Hematopoietic multipotent progenitor cell treated with erythropoietin and hydrocortisone succinate and interleukin-3 and kit ligand, for 6 days (in vitro differentiated cells): Measurements from ENCODE around the gene KDM3B.
"Not testable (repeated sequence)": the region's sequence is repeated elsewhere in the genome, so short reads cannot be mapped to it uniquely, and the experiment has no call there.

Source experiments
- DNase-seq: peaks from one replicate; pipeline ENCODE4 v3.0.0-alpha.2; 2015

The KDM3B gene

DNA sequence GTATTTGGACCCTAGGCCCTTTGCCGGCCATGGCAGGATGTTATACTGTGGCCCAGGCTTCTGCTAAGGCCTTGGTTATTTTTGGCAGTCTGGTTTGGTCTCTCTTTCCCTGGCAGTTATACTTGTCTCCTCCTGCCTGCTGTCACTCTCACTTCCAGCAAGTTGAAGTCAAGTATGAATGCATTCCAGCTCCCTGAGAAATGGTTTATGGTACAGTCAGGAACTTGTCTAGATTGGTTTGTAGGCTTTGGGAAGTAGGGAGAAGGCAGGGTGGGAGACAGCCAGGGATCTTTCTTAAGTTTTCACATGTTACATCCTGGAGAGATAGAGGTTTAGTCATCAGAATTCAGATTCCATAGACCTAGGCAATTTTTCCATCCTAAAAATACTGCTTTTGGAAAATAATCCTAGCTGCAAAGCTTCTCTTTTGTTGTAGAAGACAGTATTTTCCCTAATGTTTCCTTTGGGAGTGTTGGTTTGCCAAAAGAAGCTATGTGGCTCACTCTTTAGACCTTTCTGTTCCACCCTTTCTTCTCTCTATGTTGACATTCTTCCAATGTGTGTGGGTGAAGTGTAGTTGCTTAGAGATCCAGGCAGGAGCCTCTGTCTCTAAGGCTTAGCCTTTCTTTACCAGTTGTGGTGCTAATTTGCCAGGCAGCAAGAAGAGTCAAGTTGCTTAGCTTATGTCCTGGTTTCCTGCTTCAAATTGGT is 2.5 kb upstream of the KDM3B start:
- DNase-seq, result no peak

DNA sequence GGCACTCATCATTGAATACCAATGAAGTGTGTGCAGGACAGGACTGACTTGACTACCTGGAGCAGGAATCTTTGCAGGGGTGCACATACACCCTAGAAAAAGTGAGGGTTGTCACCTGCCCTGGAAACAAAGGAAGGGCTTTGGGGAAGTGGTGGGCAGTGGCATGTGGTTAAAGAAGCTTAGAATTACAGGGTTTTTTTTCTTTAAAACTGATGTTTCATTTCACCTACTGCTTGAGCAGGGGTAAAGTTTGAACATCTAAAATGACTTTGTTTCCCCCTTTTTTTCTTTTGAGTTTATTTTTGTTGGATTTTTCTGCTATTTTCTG is 2.0 kb upstream of the KDM3B start:
- no peak for DNase-seq

DNA sequence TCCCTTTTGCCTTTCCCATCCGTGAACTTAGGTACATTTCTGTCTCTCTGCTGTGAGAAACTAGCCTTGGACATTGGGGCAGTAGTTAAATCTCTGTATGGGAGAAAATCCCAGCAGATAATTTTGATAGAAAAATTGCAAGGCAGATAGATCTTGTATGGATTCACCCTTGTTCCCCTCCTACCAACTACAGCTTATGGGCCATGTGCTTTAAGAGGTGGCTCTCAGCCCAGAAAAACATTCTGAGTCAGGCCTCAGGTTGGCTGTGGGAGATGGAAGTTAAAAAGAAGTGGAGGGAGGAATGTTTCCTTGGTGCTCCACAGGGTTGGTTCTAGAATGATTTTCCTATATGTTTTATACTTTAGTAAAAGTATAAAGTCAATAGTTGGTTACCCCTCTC is 1.4 kb upstream of the KDM3B start:
- no peak for DNase-seq

- no peak for DNase-seq
Observed at GRCh38 chr5:138351517-138351916, 968 bp upstream of the KDM3B start.

- DNase-seq, result peak; percentile 83
Observed at GRCh38 chr5:138352722-138353559, 456 bp downstream of the KDM3B start.

GRCh38 chr5:138353560-138354080 is 1.1 kb downstream of the KDM3B start:
- DNase-seq, result peak; percentile 52

DNA sequence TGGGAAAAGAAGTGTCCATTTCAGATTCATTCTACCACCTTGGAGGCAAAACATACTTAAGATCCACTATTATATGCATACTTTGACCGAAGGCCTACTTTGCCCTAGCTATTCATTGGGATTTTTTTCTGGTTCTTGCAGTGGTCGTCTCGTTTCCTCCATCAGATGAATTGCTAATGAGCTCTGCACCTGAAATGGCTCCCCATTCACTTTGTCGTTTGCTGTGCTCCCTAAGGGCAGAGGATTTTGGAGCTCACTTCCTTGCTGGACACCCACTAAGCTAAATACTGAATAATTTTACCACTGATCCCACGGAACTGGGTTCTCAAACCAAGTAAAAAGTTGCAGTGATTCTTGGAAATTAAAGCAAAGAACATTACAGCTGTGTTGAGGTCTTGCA is 1.9 kb downstream of the KDM3B start:
- DNase-seq, result no peak

DNA sequence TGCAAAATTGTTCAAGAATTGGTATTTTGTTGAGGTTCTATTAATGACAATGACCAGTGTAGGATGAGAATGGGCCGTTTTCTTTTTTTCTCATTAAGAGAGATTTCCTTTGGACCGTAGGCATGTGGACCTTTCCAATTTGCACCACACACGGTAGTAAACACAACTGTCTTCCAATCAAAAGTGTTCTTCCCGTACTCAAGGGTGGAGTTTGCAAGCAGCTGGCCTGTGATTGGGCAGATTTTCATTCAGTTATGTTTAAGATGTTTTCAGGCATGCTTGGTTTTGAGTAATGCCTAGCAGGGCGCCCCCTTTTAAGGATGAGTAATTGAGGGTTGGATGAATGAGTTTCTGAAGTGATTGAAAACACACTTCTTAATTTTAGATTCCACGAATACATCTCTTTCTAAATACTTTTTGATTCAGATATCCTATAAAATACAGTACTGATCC is 2.5 kb downstream of the KDM3B start:
- peak; percentile 92 for DNase-seq

DNA sequence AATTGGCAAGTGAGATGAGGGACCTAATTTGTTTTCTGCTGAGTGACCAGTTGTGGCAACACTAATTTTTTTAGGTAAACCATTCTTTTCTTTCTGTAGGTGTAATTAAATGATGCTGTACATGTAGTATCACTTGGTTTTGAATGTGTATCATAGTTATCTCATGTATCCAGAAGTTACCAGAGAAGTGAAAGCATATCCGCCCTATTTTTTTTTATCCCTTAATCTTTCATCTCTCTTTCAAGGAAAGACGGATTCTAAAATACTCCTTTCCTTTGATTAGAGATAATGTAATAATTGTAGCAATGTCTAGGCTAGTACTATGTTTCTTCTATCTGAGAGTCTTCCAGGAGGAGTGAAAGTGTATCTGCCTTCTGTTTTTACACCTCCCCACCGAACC is 7.1 kb downstream of the KDM3B start:
- peak; percentile 57 for DNase-seq

DNA sequence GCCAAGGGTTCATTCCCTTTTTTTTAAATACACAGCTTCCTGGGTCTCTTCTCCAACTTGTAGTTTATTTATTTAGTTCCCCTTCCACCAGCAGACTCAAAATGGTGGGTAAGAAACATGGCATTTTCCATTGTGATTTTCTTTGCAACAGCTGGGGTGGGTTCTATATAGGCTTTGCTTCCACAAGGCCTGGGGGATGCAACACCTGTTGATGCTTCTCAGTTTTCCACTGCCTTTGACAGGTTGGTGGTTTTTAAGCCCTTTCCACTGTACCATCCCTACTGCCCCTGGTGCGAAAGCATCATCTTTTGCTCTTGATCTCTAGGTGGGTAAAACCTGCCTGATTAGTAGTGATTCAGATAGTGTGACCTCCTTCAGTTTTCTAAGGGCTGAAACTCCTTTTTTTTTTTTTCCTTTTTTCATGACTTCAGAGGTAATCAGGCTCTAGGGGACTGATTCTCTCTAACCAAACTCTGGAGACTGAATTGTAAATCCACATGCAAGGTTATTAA is 8.5 kb downstream of the KDM3B start:
- DNase-seq, result no peak

DNA sequence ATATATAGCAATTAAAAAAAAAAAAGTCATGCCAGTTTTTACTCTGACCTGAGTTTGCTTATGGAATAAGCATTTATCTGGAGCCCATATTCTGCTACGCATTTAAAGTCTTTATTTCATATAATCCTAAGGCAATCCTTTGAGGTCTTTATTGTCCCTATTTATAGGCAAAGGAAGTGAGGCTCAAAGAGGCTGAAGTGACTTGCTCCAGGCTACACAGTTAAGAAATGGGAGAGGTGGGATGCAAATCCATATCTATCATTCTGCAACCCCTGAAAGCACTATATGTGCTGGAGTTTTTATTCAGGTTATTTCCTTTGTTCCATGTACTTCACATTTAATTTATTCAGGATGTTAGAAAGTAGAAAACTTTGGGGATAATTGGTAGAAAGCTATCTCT is 12.1 kb downstream of the KDM3B start:
- no peak for DNase-seq

GRCh38 chr5:138366632-138367382 is 14.3 kb downstream of the KDM3B start:
- DNase-seq, result peak; percentile 25

DNA sequence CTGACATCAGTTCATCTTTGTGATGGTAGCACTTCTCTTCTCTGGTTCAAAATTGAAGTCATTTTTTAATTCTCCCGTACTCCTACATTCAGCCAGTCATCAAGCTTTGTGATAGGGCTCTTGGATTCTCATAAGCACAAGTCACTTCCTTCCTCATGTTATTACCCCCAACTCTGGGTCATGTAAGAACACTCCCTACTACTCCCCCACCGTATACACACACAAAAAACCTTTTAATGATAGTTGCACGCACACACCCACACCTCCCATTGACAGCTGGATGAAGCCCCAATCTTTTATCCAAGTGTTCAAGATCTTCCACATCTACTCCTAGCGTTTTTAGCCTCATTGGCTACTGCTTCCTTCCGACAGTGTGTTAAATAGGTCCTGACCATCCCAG is 16.8 kb downstream of the KDM3B start:
- no peak for DNase-seq

DNA sequence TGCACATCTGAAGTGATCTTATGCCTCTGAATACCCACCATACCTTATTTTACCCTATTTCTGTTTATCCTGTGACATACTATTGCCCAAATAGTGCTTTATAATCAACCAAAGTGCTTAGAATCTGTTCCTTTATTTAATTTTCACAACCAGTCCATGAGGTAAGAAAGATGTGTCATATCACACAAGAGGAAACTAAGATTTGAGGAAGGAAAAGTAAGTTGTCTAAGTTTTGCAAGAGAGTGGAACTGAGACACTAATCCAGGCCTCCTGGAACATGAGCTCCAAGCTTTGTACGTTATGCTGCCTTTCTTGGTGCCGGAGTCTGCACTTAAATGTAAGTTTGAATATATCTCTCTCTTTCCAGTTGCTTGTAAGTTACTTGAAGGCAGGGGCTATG is 17.2 kb downstream of the KDM3B start:
- peak; percentile 34 for DNase-seq

DNA sequence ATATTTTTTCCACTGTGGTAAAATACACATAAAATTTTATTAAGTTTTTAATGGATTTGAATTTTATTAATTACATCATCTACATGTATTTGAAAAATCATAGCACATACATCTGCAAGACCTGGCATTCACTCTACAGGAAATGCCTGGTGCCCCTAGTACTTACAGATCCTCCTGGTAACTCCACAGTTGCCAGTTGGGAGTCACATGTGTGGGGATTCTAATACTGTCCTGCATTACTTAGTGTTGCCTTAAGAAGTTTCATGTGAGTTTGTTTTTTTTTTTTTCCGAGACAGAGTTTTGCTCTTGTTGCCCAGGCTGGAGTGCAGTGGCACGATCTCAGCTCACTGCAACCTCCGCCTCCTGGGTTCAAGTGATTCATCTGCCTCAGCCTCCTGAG is 18.1 kb downstream of the KDM3B start:
- DNase-seq, result no peak

GRCh38 chr5:138371454-138371853 is 19.0 kb downstream of the KDM3B start:
- DNase-seq, result no peak

DNA sequence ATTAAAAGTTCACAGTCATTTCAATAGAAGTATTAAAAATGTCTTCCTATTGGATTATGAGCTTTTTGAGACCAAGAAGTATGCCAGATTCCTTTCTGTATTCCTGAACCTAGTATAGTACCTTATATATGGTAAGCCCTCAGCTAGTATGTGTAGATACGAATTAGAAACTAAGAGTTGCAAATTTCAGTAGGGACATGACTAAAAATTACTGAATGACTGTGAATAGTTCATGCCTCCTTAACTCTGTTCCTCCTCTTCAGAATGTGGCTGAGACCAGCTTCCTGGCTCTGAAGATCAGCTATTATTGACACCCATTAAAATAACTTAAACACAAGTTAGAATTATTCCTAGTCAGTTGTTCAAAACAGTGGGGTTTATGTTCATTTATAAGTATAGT is 19.7 kb downstream of the KDM3B start:
- DNase-seq, result no peak

DNA sequence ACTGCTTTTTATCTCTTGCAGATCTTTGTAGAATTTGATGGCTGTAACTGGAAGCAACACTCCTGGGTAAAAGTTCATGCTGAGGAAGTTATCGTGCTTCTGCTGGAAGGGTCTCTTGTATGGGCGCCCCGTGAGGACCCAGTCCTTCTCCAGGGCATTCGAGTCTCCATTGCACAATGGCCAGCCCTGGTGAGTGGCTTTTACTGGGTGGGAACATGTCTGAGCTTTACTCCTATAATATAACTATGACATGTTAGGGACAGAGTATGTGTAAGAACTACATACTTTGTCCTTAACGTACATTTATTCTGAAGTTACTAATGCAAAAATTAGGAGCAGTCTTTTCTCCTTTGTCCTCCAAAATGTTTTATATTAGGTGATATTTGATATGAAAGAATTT is 20.2 kb downstream of the KDM3B start:
- DNase-seq, result no peak

DNA sequence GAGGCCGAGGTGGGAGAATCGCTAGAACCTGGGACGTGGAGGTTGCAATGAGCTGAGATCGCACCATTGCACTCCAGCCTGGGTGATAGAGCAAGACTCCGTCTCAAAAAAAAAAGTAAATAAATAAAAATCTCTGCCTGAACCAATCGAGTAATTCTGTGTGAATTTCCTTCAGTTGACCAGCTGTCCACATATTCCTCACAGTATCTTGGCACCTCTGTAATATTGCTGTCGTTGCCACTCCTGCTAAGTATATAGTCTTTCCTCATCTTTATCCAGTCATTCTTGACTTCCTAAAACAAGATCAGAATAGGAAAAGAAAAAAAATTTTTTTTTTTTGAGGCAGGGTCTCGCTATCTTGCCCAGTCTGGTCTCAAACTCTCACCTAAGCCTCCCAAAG is 29.9 kb downstream of the KDM3B start:
- DNase-seq, result no peak

DNA sequence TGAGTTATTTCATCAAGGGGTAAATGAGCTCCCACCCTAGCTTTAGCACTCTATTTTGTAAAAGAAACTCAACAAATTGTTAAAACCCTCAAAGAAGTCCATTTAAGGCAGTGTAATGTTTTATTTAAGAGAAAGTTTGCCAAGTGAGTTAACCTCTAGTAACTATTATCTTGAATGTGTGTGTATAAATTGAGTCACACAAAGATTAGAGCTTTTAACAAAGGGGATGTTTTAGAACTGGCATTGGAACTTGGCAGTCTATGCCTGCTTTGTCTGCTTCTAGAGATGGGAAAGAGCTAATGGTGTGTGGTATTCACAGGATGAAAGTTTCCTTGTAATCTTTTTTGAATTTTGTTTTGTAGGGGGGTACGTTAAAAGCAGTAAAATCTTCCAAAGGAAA is 33.2 kb downstream of the KDM3B start:
- no peak for DNase-seq

GRCh38 chr5:138386290-138386689 is 33.8 kb downstream of the KDM3B start:
- DNase-seq, result no peak

DNA sequence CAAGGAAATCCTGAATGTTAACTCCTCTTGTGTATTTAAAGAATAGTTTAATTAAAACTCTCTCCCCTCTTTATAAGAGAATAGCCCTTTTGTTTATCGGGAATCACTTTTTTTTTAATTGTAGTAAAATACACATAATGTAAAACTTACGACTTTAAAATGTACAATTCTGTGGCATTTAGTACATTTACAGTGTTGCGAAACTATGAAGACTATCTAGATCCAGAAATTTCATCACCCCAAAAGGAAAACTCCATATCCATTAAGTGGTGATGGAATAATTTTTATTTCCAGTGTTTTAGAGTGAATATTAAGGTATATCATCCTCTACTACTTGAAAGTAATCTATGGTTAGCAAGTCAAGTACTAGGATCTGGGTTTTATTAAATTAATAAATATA is 36.8 kb downstream of the KDM3B start:
- DNase-seq, result no peak

DNA sequence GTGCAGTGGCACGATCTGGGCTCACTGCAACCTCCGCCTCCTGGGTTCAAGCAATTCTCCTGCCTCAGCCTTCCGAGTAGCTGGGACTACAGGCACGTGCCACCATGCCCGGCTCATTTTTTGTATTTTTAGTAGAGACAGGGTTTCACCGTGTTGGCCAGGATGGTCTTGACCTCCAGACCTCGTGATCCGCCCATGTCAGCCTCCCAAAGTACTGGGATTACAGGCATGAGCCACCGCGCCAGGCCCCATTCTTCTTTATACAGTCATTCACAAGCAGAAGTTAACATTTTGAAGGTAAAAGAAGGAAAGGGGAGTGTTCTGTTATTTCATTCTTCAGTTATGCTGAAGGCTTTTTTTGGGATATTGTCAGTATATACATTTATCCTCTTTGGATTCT is 37.4 kb downstream of the KDM3B start:
- DNase-seq, result not testable (repeated sequence)
